Smooth muscle cell (in vitro differentiated cells): ENCODE results near the gene HTT-AS. TPM values are rescaled to one million over a fixed set of nuclear protein-coding genes. Genes with fewer than 3 reads are reported as not detected.

Experiments
- DNase-seq: peaks from one replicate; lab custom pipeline; 2025; ENCODE audit not compliant: unreplicated experiment; lab: John Stamatoyannopoulos, UW
- H2AFZ ChIP-seq: fragments of 200-600 bp; sonication (generic); 2 replicates; pipeline ENCODE4 v1.6.0; 2016; ENCODE audit warnings: antibody characterized with exemption, low read depth, mild to moderate bottlenecking
- H3F3A ChIP-seq: fragments of 200-600 bp; sonication (generic); 2 replicates; pipeline ENCODE4 v1.6.0; 2017; ENCODE audit warnings: antibody characterized with exemption, low read depth
- H3K27ac ChIP-seq: fragments of 200-600 bp; sonication (generic); 2 replicates; pipeline ENCODE4 v1.5.1; 2016; ENCODE audit warnings: low read depth, mild to moderate bottlenecking
- H3K27me3 ChIP-seq: fragments of 200-600 bp; sonication (generic); 2 replicates; pipeline ENCODE4 v1.6.1; 2016; ENCODE audit warnings: low read depth, mild to moderate bottlenecking
- H3K36me3 ChIP-seq: fragments of 200-600 bp; sonication (generic); 2 replicates; pipeline ENCODE4 v1.5.1; 2016; ENCODE audit warnings: low read depth
- H3K4me1 ChIP-seq: fragments of 200-600 bp; sonication (generic); 2 replicates; pipeline ENCODE4 v1.5.1; 2016; ENCODE audit warnings: low read depth
- H3K4me2 ChIP-seq: fragments of 200-600 bp; sonication (generic); 2 replicates; pipeline ENCODE4 v1.6.0; 2016; ENCODE audit warnings: mild to moderate bottlenecking
- H3K4me3 ChIP-seq: fragments of 200-600 bp; sonication (generic); 2 replicates; pipeline ENCODE4 v1.5.1; 2016; ENCODE audit warnings: mild to moderate bottlenecking
- H3K79me2 ChIP-seq: fragments of 200-600 bp; sonication (generic); 2 replicates; pipeline ENCODE4 v1.6.0; 2016; ENCODE audit warnings: low read depth, mild to moderate bottlenecking
- H3K9ac ChIP-seq: fragments of 200-600 bp; sonication (generic); 2 replicates; pipeline ENCODE4 v1.6.0; 2016; ENCODE audit warnings: low read depth
- H3K9me3 ChIP-seq: fragments of 200-600 bp; sonication (generic); replicated peaks from 2 replicates; pipeline ENCODE4 v1.5.1; 2016; ENCODE audit warnings: low read depth
- H4K20me1 ChIP-seq: fragments of 200-600 bp; sonication (generic); 2 replicates; pipeline ENCODE4 v1.6.0; 2016; ENCODE audit warnings: low read depth
- WGBS: methylation state at CpG from one replicate; pipeline ENCODE4 v1.1.7; 2016; ENCODE audit warnings: low lambda C conversion rate; 5-methylcytosine and 5-hydroxymethylcytosine counted together
- polyA plus RNA-seq: library from polyadenylated mRNA; unstranded; fragments of >200 nt; fragmentation: Nextera tagmentation; extraction: Ambion mirVana; gene quantifications from 2 replicates; pipeline ENCODE4 v1.2.1, GENCODE V29; 2016
- total RNA-seq: library from RNA; depleted of rRNA; stranded (reverse); fragments of >200 nt; gene quantifications from 2 replicates; pipeline ENCODE4 v1.2.3, GENCODE V29; 2014
- TF ChIP-seq, protein P1 (sequence below): fragments of 200-600 bp; sonication (generic); IDR thresholded peaks from 2 replicates; pipeline ENCODE4 v1.5.1; 2017; ENCODE audit warnings: borderline replicate concordance, mild to moderate bottlenecking, antibody characterized with exemption; ENCODE audit not compliant: insufficient read depth, poor library complexity, severe bottlenecking

Gene HTT-AS
- total and polyA plus RNA-seq, 2 experiments from 2014 or later: not detected

DNA sequence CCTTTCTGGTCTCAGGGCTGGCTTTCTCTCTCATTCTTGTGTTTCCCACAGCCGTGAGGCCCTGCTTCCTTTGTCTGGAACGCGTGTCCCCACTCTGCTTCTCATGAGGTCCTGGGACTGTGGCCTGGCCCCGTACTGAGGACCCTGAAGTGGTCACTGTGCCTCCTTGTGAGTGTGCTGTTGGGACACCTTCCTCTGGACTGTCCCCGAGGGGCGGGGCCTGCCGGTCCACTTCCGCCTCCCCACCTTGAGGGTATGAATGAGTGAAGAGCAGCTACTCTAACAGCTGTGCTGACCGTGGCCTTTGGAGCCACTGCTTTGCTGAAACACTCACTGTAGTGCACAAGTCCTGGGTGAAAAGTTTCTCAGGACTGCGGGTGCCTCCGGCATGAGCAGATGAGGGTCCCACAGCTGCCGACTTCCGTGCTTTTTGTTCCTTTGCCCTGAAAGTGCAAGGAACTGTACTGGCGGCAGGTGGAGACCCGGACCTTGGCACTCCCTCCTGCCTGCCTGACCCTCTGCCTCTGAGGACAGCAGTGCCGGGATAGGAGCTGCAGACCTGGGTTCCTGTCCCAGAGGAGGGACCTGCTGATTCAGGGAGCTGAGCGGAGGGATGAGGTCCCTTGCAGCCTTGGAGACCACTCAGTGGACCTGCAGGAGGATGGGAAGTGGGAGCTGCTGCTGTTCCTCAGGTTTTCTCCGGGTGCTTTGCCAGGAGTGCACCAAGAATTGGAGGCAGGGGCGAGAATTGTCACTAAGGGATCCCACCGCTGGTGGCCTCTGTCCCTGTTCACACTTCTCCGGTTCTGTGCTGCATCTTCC, 38.0 kb downstream of the HTT-AS start:
- Histone ChIP-seq H3K36me3 (no peaks in the 10 kb centered on the region), H3K4me1 (no peaks in the 10 kb centered on the region), H3K4me2 (no peak overlapping the region), H2AFZ (no peak overlapping the region), H4K20me1 (no peaks in the 10 kb centered on the region), H3K4me3 (no peak overlapping the region), H3K79me2 (no peaks in the 10 kb centered on the region), H3K9ac (no peak overlapping the region), H3K9me3 (no peaks in the 10 kb centered on the region), H3K27ac (no peak overlapping the region), H3K27me3 (no peaks in the 10 kb centered on the region), H3F3A (no peaks in the 10 kb centered on the region)
- WGBS: 95% methylated on average over 21 of the region's 21 CpGs
- TF ChIP-seq, protein P1, sequence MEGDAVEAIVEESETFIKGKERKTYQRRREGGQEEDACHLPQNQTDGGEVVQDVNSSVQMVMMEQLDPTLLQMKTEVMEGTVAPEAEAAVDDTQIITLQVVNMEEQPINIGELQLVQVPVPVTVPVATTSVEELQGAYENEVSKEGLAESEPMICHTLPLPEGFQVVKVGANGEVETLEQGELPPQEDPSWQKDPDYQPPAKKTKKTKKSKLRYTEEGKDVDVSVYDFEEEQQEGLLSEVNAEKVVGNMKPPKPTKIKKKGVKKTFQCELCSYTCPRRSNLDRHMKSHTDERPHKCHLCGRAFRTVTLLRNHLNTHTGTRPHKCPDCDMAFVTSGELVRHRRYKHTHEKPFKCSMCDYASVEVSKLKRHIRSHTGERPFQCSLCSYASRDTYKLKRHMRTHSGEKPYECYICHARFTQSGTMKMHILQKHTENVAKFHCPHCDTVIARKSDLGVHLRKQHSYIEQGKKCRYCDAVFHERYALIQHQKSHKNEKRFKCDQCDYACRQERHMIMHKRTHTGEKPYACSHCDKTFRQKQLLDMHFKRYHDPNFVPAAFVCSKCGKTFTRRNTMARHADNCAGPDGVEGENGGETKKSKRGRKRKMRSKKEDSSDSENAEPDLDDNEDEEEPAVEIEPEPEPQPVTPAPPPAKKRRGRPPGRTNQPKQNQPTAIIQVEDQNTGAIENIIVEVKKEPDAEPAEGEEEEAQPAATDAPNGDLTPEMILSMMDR: no peak
- DNase-seq: no peak

DNA sequence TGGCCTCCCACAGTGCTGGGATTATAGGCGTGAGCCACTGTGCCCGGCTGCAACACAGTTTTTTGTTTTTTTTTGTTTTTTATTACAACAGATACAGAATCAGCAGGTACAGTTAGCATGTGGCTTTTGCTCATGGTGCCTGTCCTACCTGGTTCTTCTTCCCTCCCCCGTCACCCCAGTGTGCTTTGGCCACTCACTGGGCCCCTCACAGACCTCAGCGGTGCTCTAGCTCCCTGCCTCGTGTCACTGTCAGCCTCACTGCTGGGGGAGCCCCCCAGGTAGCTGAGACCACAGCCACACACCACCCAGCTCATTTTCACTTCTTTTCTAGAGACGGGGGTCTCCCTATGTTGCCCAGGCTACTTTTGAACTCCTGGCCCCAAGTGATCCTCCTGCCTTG, 38.7 kb downstream of the HTT-AS start:
- Histone ChIP-seq H3K27me3 (no peaks in the 10 kb centered on the region), H3K4me2 (no peak overlapping the region), H4K20me1 (no peaks in the 10 kb centered on the region), H3K9me3 (no peaks in the 10 kb centered on the region), H3K9ac (no peak overlapping the region), H3K36me3 (no peaks in the 10 kb centered on the region), H3K4me1 (no peaks in the 10 kb centered on the region), H3K4me3 (no peak overlapping the region), H3F3A (no peaks in the 10 kb centered on the region), H2AFZ (no peak overlapping the region), H3K27ac (no peak overlapping the region), H3K79me2 (no peaks in the 10 kb centered on the region)
- DNase-seq: no peak
- WGBS: 93% methylated on average over 6 of the region's 6 CpGs
- TF ChIP-seq, protein P1: no peak

DNA sequence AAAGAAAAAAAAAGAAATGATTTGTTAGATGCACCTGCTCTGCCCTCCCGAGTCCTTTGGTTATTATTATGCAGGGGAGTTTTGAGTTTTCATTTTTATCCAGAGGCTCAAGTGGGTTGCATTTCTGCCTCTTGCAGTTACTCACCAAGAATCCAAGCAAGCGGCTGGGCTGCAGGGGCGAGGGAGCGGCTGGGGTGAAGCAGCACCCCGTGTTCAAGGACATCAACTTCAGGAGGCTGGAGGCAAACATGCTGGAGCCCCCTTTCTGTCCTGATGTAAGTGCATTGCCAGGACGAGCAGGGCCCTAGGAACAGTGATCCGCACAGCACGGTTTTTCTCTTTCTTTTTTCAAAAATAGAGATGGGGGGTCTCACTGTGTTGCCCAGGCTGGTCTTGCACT, 39.1 kb downstream of the HTT-AS start:
- DNase-seq: no peak
- Histone ChIP-seq H3K4me2 (no peak overlapping the region), H3K79me2 (no peaks in the 10 kb centered on the region), H4K20me1 (no peaks in the 10 kb centered on the region), H2AFZ (no peak overlapping the region), H3K9me3 (no peaks in the 10 kb centered on the region), H3K36me3 (no peaks in the 10 kb centered on the region), H3K9ac (no peak overlapping the region), H3K27me3 (no peaks in the 10 kb centered on the region), H3K4me1 (no peaks in the 10 kb centered on the region), H3F3A (no peaks in the 10 kb centered on the region), H3K27ac (no peak overlapping the region), H3K4me3 (no peak overlapping the region)
- TF ChIP-seq, protein P1: no peak
- 93% methylated on average over 8 of the region's 8 CpGs for WGBS

DNA sequence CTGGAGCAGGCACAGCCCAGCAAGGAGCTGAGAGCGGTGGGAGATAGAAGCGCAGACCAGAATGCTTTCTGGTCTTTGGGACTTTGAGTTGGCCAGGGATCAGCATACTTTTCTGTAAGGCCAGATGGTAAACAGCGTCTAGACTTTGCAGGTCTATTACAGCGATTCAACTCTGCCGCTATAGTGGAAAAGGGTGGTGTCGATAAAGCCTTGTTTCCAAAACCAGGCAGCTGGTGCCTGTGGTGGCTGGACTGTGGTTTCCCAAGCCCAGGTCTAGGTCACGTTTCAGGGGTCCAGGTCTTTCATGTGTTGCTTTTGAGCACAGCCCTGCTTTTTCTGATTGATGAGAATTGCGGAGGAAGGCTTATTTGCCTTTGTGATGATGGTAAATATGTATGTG, 40.1 kb downstream of the HTT-AS start:
- no peak overlapping the region for H3K9ac ChIP-seq
- H3F3A ChIP-seq: no peaks in the 10 kb centered on the region
- no peak overlapping the region for H3K4me2 ChIP-seq
- no peaks in the 10 kb centered on the region for H3K27me3 ChIP-seq
- H2AFZ ChIP-seq: no peak overlapping the region
- H3K79me2 ChIP-seq: no peaks in the 10 kb centered on the region
- no peak overlapping the region for H3K27ac ChIP-seq
- H3K36me3 ChIP-seq: no peaks in the 10 kb centered on the region
- no peaks in the 10 kb centered on the region for H3K4me1 ChIP-seq
- H4K20me1 ChIP-seq: no peaks in the 10 kb centered on the region
- H3K9me3 ChIP-seq: no peaks in the 10 kb centered on the region
- WGBS: 95% methylated on average over 8 of the region's 8 CpGs
- no peak overlapping the region for H3K4me3 ChIP-seq
- DNase-seq: no peak
- TF ChIP-seq, protein P1: no peak
